Measurements from ENCODE around the gene PTPN23.

The PTPN23 gene

GRCh38 chr3:47409284-47409683, 28.5 kb downstream of the PTPN23 start:
- DNase-seq (ENCODE audit: low read depth) = no peak
- TF ChIP-seq CTCF (IDR thresholded peaks at IDR 0.05; ENCODE audit: control insufficient read depth, insufficient read depth, low read depth, low read length, missing control alignments) = no peak
- no peak overlapping the region for H3K4me3 ChIP-seq (ENCODE audit: control insufficient read depth, low read depth, low read length)

GRCh38 chr3:47409688-47410416, 29.0 kb downstream of the PTPN23 start:
- no peak for TF ChIP-seq CTCF (IDR thresholded peaks at IDR 0.05; ENCODE audit: control insufficient read depth, insufficient read depth, low read depth, low read length, missing control alignments)
- H3K4me3 ChIP-seq (ENCODE audit: control insufficient read depth, low read depth, low read length) = no peak overlapping the region
- no peak for DNase-seq (ENCODE audit: low read depth)

- no peak for DNase-seq (ENCODE audit: low read depth)
- no peak overlapping the region for H3K4me3 ChIP-seq (ENCODE audit: control insufficient read depth, low read depth, low read length)
- no peak for TF ChIP-seq CTCF (IDR thresholded peaks at IDR 0.05; ENCODE audit: control insufficient read depth, insufficient read depth, low read depth, low read length, missing control alignments)
Observed at GRCh38 chr3:47410417-47410720, 29.5 kb downstream of the PTPN23 start.

GRCh38 chr3:47410801-47411646, 30.2 kb downstream of the PTPN23 start:
- no peak overlapping the region for H3K4me3 ChIP-seq (ENCODE audit: control insufficient read depth, low read depth, low read length)
- DNase-seq (ENCODE audit: low read depth) = no peak
- TF ChIP-seq CTCF (IDR thresholded peaks at IDR 0.05; ENCODE audit: control insufficient read depth, insufficient read depth, low read depth, low read length, missing control alignments) = no peak

GRCh38 chr3:47411696-47412452, 31.1 kb downstream of the PTPN23 start:
- DNase-seq (ENCODE audit: low read depth) = no peak
- no peak overlapping the region for H3K4me3 ChIP-seq (ENCODE audit: control insufficient read depth, low read depth, low read length)
- no peak for TF ChIP-seq CTCF (IDR thresholded peaks at IDR 0.05; ENCODE audit: control insufficient read depth, insufficient read depth, low read depth, low read length, missing control alignments)

- H3K4me3 ChIP-seq (ENCODE audit: control insufficient read depth, low read depth, low read length) = no peak overlapping the region
- no peak for DNase-seq (ENCODE audit: low read depth)
- no peak for TF ChIP-seq CTCF (IDR thresholded peaks at IDR 0.05; ENCODE audit: control insufficient read depth, insufficient read depth, low read depth, low read length, missing control alignments)
Observed at GRCh38 chr3:47412453-47412756, 31.6 kb downstream of the PTPN23 start.
